AG04450 (cell line): ENCODE data around the gene TAF11L2. TPM values are rescaled to one million over a fixed set of nuclear protein-coding genes. Genes with fewer than 3 reads are reported as not detected.

Experiments
- polyA plus RNA-seq: library from polyadenylated mRNA; depleted of rRNA; stranded (reverse); fragments of >200 nt; gene quantifications from 2 replicates; pipeline ENCODE4 v1.2.3, GENCODE V29; 2011; rRNA removed
- small RNA-seq: library from RNA; depleted of rRNA; stranded (forward); fragments of <200 nt; gene quantifications from one replicate; pipeline ENCODE3, GENCODE V24; 2012; ENCODE audit warnings: low read depth; ENCODE audit not compliant: insufficient read length

Gene TAF11L2
- polyA plus RNA-seq, 1 experiment: not detected

Small RNA genes lying within 50 kb of the gene (small RNA-seq; reads per million reads assigned to genes)
- not detected for gene AC106774.3

Other genes with a start within 250 kb of the TAF11L2 start
- gene TAF11L3, start 20.1 kb downstream of the TAF11L2 start, polyA plus RNA-seq: not detected in 2 replicates
- not detected in 2 replicates for gene TAF11L4, start 23.6 kb downstream of the TAF11L2 start, polyA plus RNA-seq
- not detected in 2 replicates for gene TAF11L5, start 27.0 kb downstream of the TAF11L2 start, polyA plus RNA-seq
- not detected in 2 replicates for gene TAF11L6, start 30.4 kb downstream of the TAF11L2 start, polyA plus RNA-seq
- gene TAF11L7, start 87.5 kb downstream of the TAF11L2 start, polyA plus RNA-seq: not detected in 2 replicates
- not detected in 2 replicates for gene TAF11L8, start 92.7 kb downstream of the TAF11L2 start, polyA plus RNA-seq
- not detected in 2 replicates for gene TAF11L9, start 96.2 kb downstream of the TAF11L2 start, polyA plus RNA-seq
- not detected in 2 replicates for gene TAF11L10, start 99.6 kb downstream of the TAF11L2 start, polyA plus RNA-seq
- gene TAF11L11, start 106.0 kb downstream of the TAF11L2 start, polyA plus RNA-seq: not detected in 2 replicates
- not detected in 2 replicates for gene TAF11L12, start 112.2 kb downstream of the TAF11L2 start, polyA plus RNA-seq
- gene TAF11L13, start 133.9 kb downstream of the TAF11L2 start, polyA plus RNA-seq: not detected in 2 replicates
- not detected in 2 replicates for gene TAF11L14, start 136.2 kb downstream of the TAF11L2 start, polyA plus RNA-seq